ENCODE results near the gene SOCS1.

The SOCS1 gene

GRCh38 chr16:11204513-11205047 lies 51.4 kb downstream of the SOCS1 start:
- DNase-seq (ENCODE audit: low read depth in 3 of 3) = no peak

Data from stimulated activated CD4-positive, alpha-beta T cell treated with anti-CD3 and anti-CD28 coated beads, TNF-alpha, amount 100 ng/mL, for 4 hours (primary cell).